Nephron (organoid): ENCODE data around the gene KRTCAP2.
A peak's percentile ranks its signal among the peaks of the same experiment; 100 is the strongest.

Source experiments
- H3K27ac Mint-ChIP-seq, 3 experiments: 2 replicates each; pipeline ENCODE4 v1.8.0; 2020; ENCODE audit warnings: mixed read lengths in 3 of 3, mild to moderate bottlenecking in 2 of 3, moderate library complexity in 1 of 3
- H3K27me3 Mint-ChIP-seq: 2 replicates; pipeline ENCODE4 v1.8.0; 2021; ENCODE audit warnings: low read depth, mild to moderate bottlenecking, moderate library complexity, mixed read lengths
- H3K36me3 Mint-ChIP-seq: 2 replicates; pipeline ENCODE4 v1.8.0; 2020; ENCODE audit warnings: low read depth, mixed read lengths
- H3K4me1 Mint-ChIP-seq: 2 replicates; pipeline ENCODE4 v1.8.0; 2020; ENCODE audit warnings: mixed read lengths
- H3K4me3 Mint-ChIP-seq, 3 experiments: 2 replicates each; pipeline ENCODE4 v1.8.0; 2020; ENCODE audit warnings: mild to moderate bottlenecking in 3 of 3, mixed read lengths in 3 of 3, moderate library complexity in 2 of 3
- H3K9me3 Mint-ChIP-seq: 2 replicates; pipeline ENCODE4 v1.8.0; 2020; ENCODE audit warnings: mixed read lengths
- CTCF ChIP-seq, 3 experiments: fragments of 200-600 bp; sonication (generic); IDR thresholded peaks; one replicate each; pipeline ENCODE4 v1.5.0; 2021; ENCODE audit warnings: antibody characterized with exemption in 3 of 3; ENCODE audit not compliant: unreplicated experiment in 3 of 3

KRTCAP2 gene

GRCh38 chr1:155210314-155211104 lies 37.4 kb upstream of the KRTCAP2 start:
- peak overlapping the region; percentile 40 to 72 (median 64) for H3K4me3 Mint-ChIP-seq
- TF ChIP-seq CTCF (IDR thresholded peaks at IDR 0.05; ENCODE audit: unreplicated experiment in 3 of 3), result no peak
- H3K9me3 Mint-ChIP-seq, result no peaks in the 10 kb centered on the region
- no peaks in the 10 kb centered on the region for H3K27me3 Mint-ChIP-seq
- peaks cover 8% of the 10 kb centered on the region for H3K36me3 Mint-ChIP-seq
- peaks cover 27% of the 10 kb centered on the region for H3K4me1 Mint-ChIP-seq
- peak overlapping the region in 1 of 3 experiments; percentile 22 for H3K27ac Mint-ChIP-seq

- TF ChIP-seq CTCF (IDR thresholded peaks at IDR 0.05; ENCODE audit: unreplicated experiment in 3 of 3), result no peak
- Mint-ChIP-seq H3K27me3 (no peaks in the 10 kb centered on the region), H3K9me3 (no peaks in the 10 kb centered on the region), H3K36me3 (peaks cover 4% of the 10 kb centered on the region), H3K4me1 (peaks cover 27% of the 10 kb centered on the region), H3K27ac (peak overlapping the region; percentile 62 to 91 (median 90)), H3K4me3 (peak overlapping the region; percentile 87 to 91 (median 90))
Measured at GRCh38 chr1:155209312-155209721, 36.2 kb upstream of the KRTCAP2 start.

- TF ChIP-seq CTCF (IDR thresholded peaks at IDR 0.05; ENCODE audit: unreplicated experiment in 3 of 3), result no peak
- peaks cover 27% of the 10 kb centered on the region for H3K4me1 Mint-ChIP-seq
Measured at GRCh38 chr1:155208541-155209311, 35.6 kb upstream of the KRTCAP2 start, which contains the start of gene MTX1. TSS of gene MTX1 (plus strand) at chr1:155208695. CDS start at chr1:155208805, 110 bp downstream.

GRCh38 chr1:155207806-155208540 lies 34.9 kb upstream of the KRTCAP2 start, which contains the start of gene THBS3:
TSS of gene THBS3 (minus strand) at chr1:155207897. CDS start at chr1:155207876, 21 bp downstream.
- Mint-ChIP-seq H3K4me1 (peaks cover 27% of the 10 kb centered on the region), H3K4me3 (peak within 1 kb of the TSS; percentile 90 to 96 (median 91)), H3K27ac (peak within 1 kb of the TSS; percentile 97 to 99 (median 98)), H3K27me3 (peaks cover 3% of the 10 kb centered on the region), H3K9me3 (no peaks in the 10 kb centered on the region), H3K36me3 (peaks cover 4% of the 10 kb centered on the region)
- no peak for TF ChIP-seq CTCF (IDR thresholded peaks at IDR 0.05; ENCODE audit: unreplicated experiment in 3 of 3)

More at GRCh38 chr1:155208541-155209311, 35.6 kb upstream of the KRTCAP2 start, which contains the start of gene MTX1:
- H3K27me3 Mint-ChIP-seq, result no peaks in the 10 kb centered on the region
- H3K36me3 Mint-ChIP-seq, result peaks cover 4% of the 10 kb centered on the region
- H3K4me3 Mint-ChIP-seq, result peak within 1 kb of the TSS; percentile 90 to 96 (median 91)
- H3K27ac Mint-ChIP-seq, result peak within 1 kb of the TSS; percentile 97 to 99 (median 98)
- no peaks in the 10 kb centered on the region for H3K9me3 Mint-ChIP-seq

GRCh38 chr1:155206891-155207805 lies 34.0 kb upstream of the KRTCAP2 start:
- peaks cover 27% of the 10 kb centered on the region for H3K4me1 Mint-ChIP-seq

More at GRCh38 chr1:155206891-155207805, 34.0 kb upstream of the KRTCAP2 start:
- H3K4me3 Mint-ChIP-seq, result peak overlapping the region; percentile 84 to 96 (median 90)
- H3K9me3 Mint-ChIP-seq, result no peaks in the 10 kb centered on the region
- H3K27me3 Mint-ChIP-seq, result peaks cover 3% of the 10 kb centered on the region
- H3K36me3 Mint-ChIP-seq, result peaks cover 4% of the 10 kb centered on the region
- peak overlapping the region; percentile 94 to 99 (median 98) for H3K27ac Mint-ChIP-seq
- peak; percentile 74 to 85 (median 78) for TF ChIP-seq CTCF (IDR thresholded peaks at IDR 0.05; ENCODE audit: unreplicated experiment in 3 of 3)
